ENCODE data around the gene KLF3. TPM values are rescaled to one million over a fixed set of nuclear protein-coding genes. Genes with fewer than 3 reads are reported as not detected.

KLF3 gene
- total RNA-seq, 4 donors from 2014 or later: 169 to 240 (median 223) TPM

- Histone ChIP-seq H3K36me3 (peaks cover 91% of the 10 kb centered on the region), H3K4me1 (peaks cover 45% of the 10 kb centered on the region), H3K4me3 (no peak overlapping the region), H3K27me3 (no peaks in the 10 kb centered on the region), H3K9me3 (no peaks in the 10 kb centered on the region), H3K27ac (no peak overlapping the region)
- no peak for DNase-seq (ENCODE audit: low spot score in 2 of 2)
- TF ChIP-seq POLR2AphosphoS5 (IDR thresholded peaks at IDR 0.05) (no peak), POLR2A (IDR thresholded peaks at IDR 0.05) (no peak), EP300 (IDR thresholded peaks at IDR 0.05) (no peak)
- TF ChIP-seq, protein P1, sequence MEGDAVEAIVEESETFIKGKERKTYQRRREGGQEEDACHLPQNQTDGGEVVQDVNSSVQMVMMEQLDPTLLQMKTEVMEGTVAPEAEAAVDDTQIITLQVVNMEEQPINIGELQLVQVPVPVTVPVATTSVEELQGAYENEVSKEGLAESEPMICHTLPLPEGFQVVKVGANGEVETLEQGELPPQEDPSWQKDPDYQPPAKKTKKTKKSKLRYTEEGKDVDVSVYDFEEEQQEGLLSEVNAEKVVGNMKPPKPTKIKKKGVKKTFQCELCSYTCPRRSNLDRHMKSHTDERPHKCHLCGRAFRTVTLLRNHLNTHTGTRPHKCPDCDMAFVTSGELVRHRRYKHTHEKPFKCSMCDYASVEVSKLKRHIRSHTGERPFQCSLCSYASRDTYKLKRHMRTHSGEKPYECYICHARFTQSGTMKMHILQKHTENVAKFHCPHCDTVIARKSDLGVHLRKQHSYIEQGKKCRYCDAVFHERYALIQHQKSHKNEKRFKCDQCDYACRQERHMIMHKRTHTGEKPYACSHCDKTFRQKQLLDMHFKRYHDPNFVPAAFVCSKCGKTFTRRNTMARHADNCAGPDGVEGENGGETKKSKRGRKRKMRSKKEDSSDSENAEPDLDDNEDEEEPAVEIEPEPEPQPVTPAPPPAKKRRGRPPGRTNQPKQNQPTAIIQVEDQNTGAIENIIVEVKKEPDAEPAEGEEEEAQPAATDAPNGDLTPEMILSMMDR (IDR thresholded peaks at IDR 0.05): no peak
Observed at GRCh38 chr4:38693569-38693968, 29.6 kb downstream of the KLF3 start.

- Histone ChIP-seq H3K9me3 (no peaks in the 10 kb centered on the region), H3K27me3 (no peaks in the 10 kb centered on the region), H3K4me3 (no peak overlapping the region), H3K36me3 (peaks cover 85% of the 10 kb centered on the region), H3K27ac (no peak overlapping the region), H3K4me1 (peaks cover 37% of the 10 kb centered on the region)
- no peak for DNase-seq (ENCODE audit: low spot score in 2 of 2)
- WGBS: 92% methylated on average over 3 of the region's 3 CpGs
- TF ChIP-seq POLR2AphosphoS5 (IDR thresholded peaks at IDR 0.05) (no peak), POLR2A (IDR thresholded peaks at IDR 0.05) (no peak), EP300 (IDR thresholded peaks at IDR 0.05) (no peak)
Observed at GRCh38 chr4:38694330-38694729, 30.3 kb downstream of the KLF3 start.

GRCh38 chr4:38695809-38696208 is 31.8 kb downstream of the KLF3 start:
- DNase-seq (ENCODE audit: low spot score in 2 of 2): no peak
- Histone ChIP-seq H3K27ac (no peak overlapping the region), H3K4me1 (peaks cover 36% of the 10 kb centered on the region), H3K9me3 (no peaks in the 10 kb centered on the region), H3K36me3 (peaks cover 70% of the 10 kb centered on the region), H3K27me3 (no peaks in the 10 kb centered on the region), H3K4me3 (no peak overlapping the region)
- WGBS: 82% methylated on average over 3 of the region's 3 CpGs
- TF ChIP-seq POLR2AphosphoS5 (IDR thresholded peaks at IDR 0.05) (no peak), EP300 (IDR thresholded peaks at IDR 0.05) (no peak), POLR2A (IDR thresholded peaks at IDR 0.05) (no peak)
- TF ChIP-seq, protein P1 (IDR thresholded peaks at IDR 0.05): no peak

DNA sequence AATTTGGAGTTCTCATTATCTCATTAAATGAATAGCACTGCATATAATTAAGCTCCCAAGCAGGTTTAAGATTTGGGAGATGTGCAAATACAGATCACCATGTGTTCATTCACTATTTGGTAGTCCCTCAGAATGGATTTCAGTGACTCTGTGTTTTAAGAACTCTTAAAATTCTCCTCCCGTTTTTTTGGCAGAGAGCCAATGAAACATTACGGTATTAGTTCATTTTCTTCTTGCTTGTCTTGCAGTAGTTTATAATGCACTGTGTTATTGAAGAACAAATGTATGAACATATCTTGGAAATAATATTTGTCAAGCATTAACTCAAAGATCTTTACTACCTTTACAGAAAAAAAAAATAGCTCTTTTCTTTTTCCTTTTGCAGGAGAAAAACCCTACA is 32.7 kb downstream of the KLF3 start:
- H3K9me3 ChIP-seq: no peaks in the 10 kb centered on the region
- no peak overlapping the region for H3K4me3 ChIP-seq
- no peak overlapping the region for H3K27ac ChIP-seq
- H3K36me3 ChIP-seq: peaks cover 61% of the 10 kb centered on the region
- H3K4me1 ChIP-seq: peaks cover 29% of the 10 kb centered on the region
- 6% methylated on average over 2 of the region's 2 CpGs for WGBS
- no peak for TF ChIP-seq EP300 (IDR thresholded peaks at IDR 0.05)
- no peak for TF ChIP-seq POLR2AphosphoS5 (IDR thresholded peaks at IDR 0.05)
- TF ChIP-seq, protein P1 (IDR thresholded peaks at IDR 0.05): no peak
- no peak for TF ChIP-seq POLR2A (IDR thresholded peaks at IDR 0.05)
- DNase-seq (ENCODE audit: low spot score in 2 of 2): no peak
- H3K27me3 ChIP-seq: no peaks in the 10 kb centered on the region

DNA sequence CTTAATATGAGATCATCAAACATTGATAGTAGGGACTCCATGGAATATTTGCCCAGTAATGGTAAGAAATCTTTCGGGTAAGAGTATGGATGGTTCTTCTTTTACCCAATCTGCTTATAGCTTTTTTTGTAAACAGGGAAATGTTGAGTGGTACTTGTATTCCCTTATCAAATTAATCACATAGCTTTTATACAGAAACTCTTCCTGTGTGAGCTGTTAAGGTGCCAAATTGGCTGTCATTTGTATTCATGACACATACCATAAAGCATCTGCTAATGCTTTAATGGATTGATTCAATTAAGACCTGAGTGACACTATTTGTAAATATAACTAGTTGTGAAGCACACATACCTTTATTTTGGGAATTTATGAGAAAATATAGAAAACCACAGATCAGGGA is 34.2 kb downstream of the KLF3 start:
- WGBS: 73% methylated on average over 1 of the region's 1 CpG
- no peaks in the 10 kb centered on the region for H3K9me3 ChIP-seq
- peaks cover 27% of the 10 kb centered on the region for H3K4me1 ChIP-seq
- no peak overlapping the region for H3K27ac ChIP-seq
- no peak for DNase-seq (ENCODE audit: low spot score in 2 of 2)
- no peaks in the 10 kb centered on the region for H3K27me3 ChIP-seq
- no peak overlapping the region for H3K4me3 ChIP-seq
- no peak for TF ChIP-seq POLR2A (IDR thresholded peaks at IDR 0.05)
- TF ChIP-seq, protein P1 (IDR thresholded peaks at IDR 0.05): no peak
- no peak for TF ChIP-seq POLR2AphosphoS5 (IDR thresholded peaks at IDR 0.05)
- TF ChIP-seq EP300 (IDR thresholded peaks at IDR 0.05): no peak
- peaks cover 52% of the 10 kb centered on the region for H3K36me3 ChIP-seq

DNA sequence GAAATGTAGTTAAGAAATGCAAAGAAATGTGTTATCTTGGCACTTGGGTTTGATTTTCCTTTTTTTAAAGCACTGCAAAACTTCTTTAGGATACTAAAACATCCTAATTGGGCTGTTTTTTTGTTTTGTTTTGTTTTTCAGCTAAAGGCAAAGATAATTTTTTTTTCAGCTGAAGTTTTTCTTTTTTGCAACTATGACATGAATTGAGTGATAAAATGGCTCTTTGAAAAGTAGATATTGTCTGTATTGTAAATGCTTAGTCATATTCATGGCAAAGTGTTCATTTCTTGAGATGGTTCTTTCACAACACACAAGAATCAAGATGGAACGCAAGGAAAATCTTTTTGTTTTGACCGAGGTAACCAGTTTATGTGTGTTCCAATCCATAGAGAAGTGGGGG is 35.1 kb downstream of the KLF3 start:
- Histone ChIP-seq H3K4me3 (no peak overlapping the region), H3K4me1 (peaks cover 31% of the 10 kb centered on the region), H3K9me3 (no peaks in the 10 kb centered on the region), H3K27me3 (no peaks in the 10 kb centered on the region), H3K36me3 (peaks cover 44% of the 10 kb centered on the region), H3K27ac (no peak overlapping the region)
- DNase-seq (ENCODE audit: low spot score in 2 of 2): no peak
- WGBS: 92% methylated on average over 2 of the region's 2 CpGs
- TF ChIP-seq, protein P1 (IDR thresholded peaks at IDR 0.05): no peak
- TF ChIP-seq EP300 (IDR thresholded peaks at IDR 0.05): no peak
- no peak for TF ChIP-seq POLR2AphosphoS5 (IDR thresholded peaks at IDR 0.05)
- TF ChIP-seq POLR2A (IDR thresholded peaks at IDR 0.05): no peak
